C4-2B (cell line): ENCODE measurements around the gene RNASEH1.

Source experiments
- ZFX ChIP-seq: fragments of 450-650 bp; IDR thresholded peaks from 2 replicates; pipeline ENCODE4 v1.6.1; 2017
- TF ChIP-seq, protein P1 (sequence below): fragments of 450-650 bp; conservative IDR thresholded peaks from 2 replicates; pipeline ENCODE4 v1.5.1; 2017; ENCODE audit warnings: mild to moderate bottlenecking

DNA sequence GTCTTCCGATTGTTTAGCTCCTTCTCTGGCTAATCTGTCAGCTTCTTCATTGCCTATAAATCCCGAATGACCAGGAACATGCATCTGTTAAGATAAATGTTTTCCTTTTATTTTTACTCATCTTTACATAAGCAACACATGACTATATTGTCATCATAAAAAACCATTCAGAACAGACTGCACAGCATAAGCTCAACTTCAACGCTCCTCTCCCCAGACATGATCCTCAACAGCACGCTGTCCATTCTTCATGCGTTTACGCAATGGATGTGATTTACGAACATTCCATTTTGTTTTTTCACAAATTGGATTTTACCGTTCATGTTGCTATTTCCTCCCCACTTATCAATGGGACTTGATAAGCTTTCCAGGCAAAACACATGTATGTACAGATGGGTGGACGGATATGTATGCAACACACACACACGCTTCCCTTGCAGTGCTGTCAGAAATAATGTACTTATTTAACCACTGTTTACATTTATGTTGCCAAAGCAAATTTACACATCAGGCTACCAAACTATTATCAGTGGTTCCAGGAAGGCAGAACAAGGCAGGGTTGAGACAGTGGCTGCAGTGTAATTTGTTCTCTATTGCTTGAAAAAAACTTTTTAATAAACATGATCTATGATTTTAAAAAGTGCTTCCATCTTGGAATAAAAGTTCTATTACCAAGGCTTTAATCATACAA lies 12.2 kb downstream of the RNASEH1 start:
- TF ChIP-seq, protein P1, sequence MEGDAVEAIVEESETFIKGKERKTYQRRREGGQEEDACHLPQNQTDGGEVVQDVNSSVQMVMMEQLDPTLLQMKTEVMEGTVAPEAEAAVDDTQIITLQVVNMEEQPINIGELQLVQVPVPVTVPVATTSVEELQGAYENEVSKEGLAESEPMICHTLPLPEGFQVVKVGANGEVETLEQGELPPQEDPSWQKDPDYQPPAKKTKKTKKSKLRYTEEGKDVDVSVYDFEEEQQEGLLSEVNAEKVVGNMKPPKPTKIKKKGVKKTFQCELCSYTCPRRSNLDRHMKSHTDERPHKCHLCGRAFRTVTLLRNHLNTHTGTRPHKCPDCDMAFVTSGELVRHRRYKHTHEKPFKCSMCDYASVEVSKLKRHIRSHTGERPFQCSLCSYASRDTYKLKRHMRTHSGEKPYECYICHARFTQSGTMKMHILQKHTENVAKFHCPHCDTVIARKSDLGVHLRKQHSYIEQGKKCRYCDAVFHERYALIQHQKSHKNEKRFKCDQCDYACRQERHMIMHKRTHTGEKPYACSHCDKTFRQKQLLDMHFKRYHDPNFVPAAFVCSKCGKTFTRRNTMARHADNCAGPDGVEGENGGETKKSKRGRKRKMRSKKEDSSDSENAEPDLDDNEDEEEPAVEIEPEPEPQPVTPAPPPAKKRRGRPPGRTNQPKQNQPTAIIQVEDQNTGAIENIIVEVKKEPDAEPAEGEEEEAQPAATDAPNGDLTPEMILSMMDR, result no peak
- TF ChIP-seq ZFX, result no peak
